Panc1 (cell line): ENCODE measurements around the gene SLC23A3. TPM values are rescaled to one million over a fixed set of nuclear protein-coding genes. Genes with fewer than 3 reads are reported as not detected.

Experiments used
- ATAC-seq: fragments of 200-7000 bp; cut with Tn5 transposase; 2 replicates; pipeline ENCODE4 v1.9.1; 2020; ENCODE audit warnings: mild to moderate bottlenecking, moderate library complexity
- BruUV-seq: library from RNA; stranded (reverse); fragments of 400-500 nt; replicated peaks from 2 replicates; lab custom pipeline; 2021; lab: Mats Ljungman, UMichigan
- CTCF ChIA-PET: fragments of 300-600 bp; sonication (Branson Sonifier 250); formaldehyde crosslinking; loops from one replicate; lab custom pipeline; 2022; ENCODE audit warnings: antibody characterized with exemption; lab: Charles Lee
- POLR2A ChIA-PET: fragments of 300-600 bp; sonication (Branson Sonifier 250); formaldehyde crosslinking; loops from one replicate; lab custom pipeline; 2022; ENCODE audit warnings: antibody characterized with exemption; lab: Charles Lee
- DNase-seq: peaks from one replicate; pipeline ENCODE4 v3.0.0-alpha.2; 2010; ENCODE audit warnings: low read depth, low spot score
- H3K27ac ChIP-seq: 2 replicates; pipeline ENCODE4 v1.5.1; 2011; ENCODE audit warnings: mild to moderate bottlenecking, low read length, inconsistent platforms
- H3K27me3 ChIP-seq: fragments of 200-500 bp; sonication (Bioruptor generic); 2 replicates; pipeline ENCODE4 v1.6.0; 2014; ENCODE audit warnings: low read length, inconsistent platforms; ENCODE audit not compliant: control insufficient read depth, insufficient read depth
- H3K36me3 ChIP-seq: fragments of 200-500 bp; sonication (Bioruptor generic); 2 replicates; pipeline ENCODE4 v1.5.1; 2014; ENCODE audit warnings: inconsistent platforms, mild to moderate bottlenecking, low read length, moderate library complexity; ENCODE audit not compliant: control insufficient read depth, insufficient read depth
- H3K4me1 ChIP-seq: 2 replicates; pipeline ENCODE4 v1.5.1; 2011; ENCODE audit warnings: inconsistent platforms, mild to moderate bottlenecking, low read length, moderate library complexity; ENCODE audit not compliant: control insufficient read depth, insufficient read depth
- H3K4me3 ChIP-seq, 2 experiments: 2 replicates each; pipeline ENCODE4 v1.5.1; 2011 to 2012; ENCODE audit warnings: low read depth in 2 of 2, low read length in 2 of 2, mild to moderate bottlenecking in 2 of 2, inconsistent platforms in 1 of 2, moderate library complexity in 1 of 2
- H3K9me3 ChIP-seq: fragments of 200-500 bp; sonication (Bioruptor generic); 2 replicates; pipeline ENCODE4 v1.5.1; 2014; ENCODE audit warnings: low read depth, mild to moderate bottlenecking, inconsistent platforms, low read length, moderate library complexity; ENCODE audit not compliant: control insufficient read depth, insufficient read depth
- POLR2AphosphoS5 ChIP-seq: IDR thresholded peaks from 2 replicates; pipeline ENCODE4 v1.6.1; 2012; ENCODE audit warnings: mild to moderate bottlenecking, low read depth, low read length, moderate library complexity
- SIN3A ChIP-seq: IDR thresholded peaks from 2 replicates; pipeline ENCODE4 v1.6.1; 2012; ENCODE audit warnings: low read depth, mild to moderate bottlenecking, low read length, moderate library complexity, borderline replicate concordance; ENCODE audit not compliant: insufficient read depth
- TCF7L2 ChIP-seq: IDR thresholded peaks from 2 replicates; pipeline ENCODE4 v1.6.1; 2011; ENCODE audit warnings: mild to moderate bottlenecking, low read depth, low read length, inconsistent platforms
- in situ Hi-C: cut with HindIII; loops from 2 replicates; pipeline ENCODE4 v1.10.0; 2016; ENCODE audit warnings: low sequenced_read_pairs, low pct_unique_long_range_greater_than_20kb
- intact Hi-C: fragments of 100-400 bp; cut with micrococcal nuclease; formaldehyde crosslinking; loops from one replicate; pipeline ENCODE4 v1.10.0; 2022; ENCODE audit not compliant: unreplicated experiment
- total RNA-seq: library from RNA; stranded (reverse); gene quantifications from one replicate; pipeline ENCODE4 v1.2.1, GENCODE V29; 2021; ENCODE audit not compliant: unreplicated experiment
- TF ChIP-seq, protein P1 (sequence below): fragments of 450-650 bp; IDR thresholded peaks from 2 replicates; pipeline ENCODE4 v1.5.1; 2017; ENCODE audit warnings: mild to moderate bottlenecking
- TF ChIP-seq, protein P2 (sequence below), 2 experiments: IDR thresholded peaks; 2 replicates each; pipeline ENCODE4 v1.6.1; 2011 to 2012; ENCODE audit warnings: low read depth in 2 of 2, control low read depth in 1 of 2, low read length in 1 of 2, mild to moderate bottlenecking in 1 of 2, moderate library complexity in 1 of 2; ENCODE audit not compliant: insufficient read depth in 1 of 2

The SLC23A3 gene
- total RNA-seq, 1 experiment from 2014 or later, result 3.3 TPM

- ATAC-seq (peak; percentile 45; the same call in 1 of the 2 replicates), DNase-seq (no peak)
- peaks cover 5% of the 10 kb centered on the region for H3K4me1 ChIP-seq
- no TSS peak for BruUV-seq
- H3K27me3 ChIP-seq, result no peaks in the 10 kb centered on the region
- TF ChIP-seq, protein P1, sequence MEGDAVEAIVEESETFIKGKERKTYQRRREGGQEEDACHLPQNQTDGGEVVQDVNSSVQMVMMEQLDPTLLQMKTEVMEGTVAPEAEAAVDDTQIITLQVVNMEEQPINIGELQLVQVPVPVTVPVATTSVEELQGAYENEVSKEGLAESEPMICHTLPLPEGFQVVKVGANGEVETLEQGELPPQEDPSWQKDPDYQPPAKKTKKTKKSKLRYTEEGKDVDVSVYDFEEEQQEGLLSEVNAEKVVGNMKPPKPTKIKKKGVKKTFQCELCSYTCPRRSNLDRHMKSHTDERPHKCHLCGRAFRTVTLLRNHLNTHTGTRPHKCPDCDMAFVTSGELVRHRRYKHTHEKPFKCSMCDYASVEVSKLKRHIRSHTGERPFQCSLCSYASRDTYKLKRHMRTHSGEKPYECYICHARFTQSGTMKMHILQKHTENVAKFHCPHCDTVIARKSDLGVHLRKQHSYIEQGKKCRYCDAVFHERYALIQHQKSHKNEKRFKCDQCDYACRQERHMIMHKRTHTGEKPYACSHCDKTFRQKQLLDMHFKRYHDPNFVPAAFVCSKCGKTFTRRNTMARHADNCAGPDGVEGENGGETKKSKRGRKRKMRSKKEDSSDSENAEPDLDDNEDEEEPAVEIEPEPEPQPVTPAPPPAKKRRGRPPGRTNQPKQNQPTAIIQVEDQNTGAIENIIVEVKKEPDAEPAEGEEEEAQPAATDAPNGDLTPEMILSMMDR, result no peak
- POLR2A ChIA-PET, result interaction anchor here (0.6 kb wide), 1 partner anchor 292 kb away, joined by 14 read pairs; no protein-coding TSS in a partner anchor
- CTCF ChIA-PET, result no interaction called here
- intact Hi-C loops (no loop called here), in situ Hi-C loops (no loop called here)
- H3K9me3 ChIP-seq, result no peaks in the 10 kb centered on the region
- H3K4me3 ChIP-seq, result no peak overlapping the region
- no peak overlapping the region for H3K27ac ChIP-seq
- H3K36me3 ChIP-seq, result no peaks in the 10 kb centered on the region
Measured at GRCh38 chr2:219125225-219125885, 44.5 kb downstream of the SLC23A3 start.

DNA sequence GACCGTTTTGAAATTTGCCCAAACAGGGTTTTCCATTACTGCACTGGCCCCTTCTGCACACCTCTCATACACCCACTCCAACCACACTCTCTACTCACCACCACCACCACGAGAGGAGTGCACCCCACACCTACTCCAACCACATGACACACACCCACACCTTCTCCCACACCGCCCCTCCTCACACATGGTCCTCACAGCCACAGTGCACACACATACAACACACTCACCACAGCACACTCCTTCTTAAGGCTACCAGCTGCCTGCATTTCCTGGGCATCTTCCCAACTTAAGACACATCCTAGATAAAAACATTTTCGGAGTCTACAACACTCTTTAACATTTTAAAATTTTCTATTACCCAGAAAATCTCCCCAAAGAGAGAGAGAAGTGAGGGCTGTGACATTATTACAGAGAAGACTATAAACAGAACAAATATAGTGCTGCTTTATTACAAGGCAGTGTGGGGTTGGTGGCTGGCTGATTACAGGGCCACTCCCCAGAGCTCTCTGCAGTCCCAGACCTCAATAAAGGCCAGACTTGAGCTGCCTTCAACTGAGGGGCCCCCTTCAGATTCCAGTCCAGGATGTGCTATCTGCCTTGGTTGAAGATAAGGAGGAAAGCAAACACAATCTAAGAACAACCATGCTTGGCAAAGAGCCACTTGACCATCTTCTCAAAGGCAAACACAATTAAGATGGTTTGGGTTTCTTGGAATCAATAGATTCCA, 45.3 kb downstream of the SLC23A3 start:
- H3K27me3 ChIP-seq, result no peaks in the 10 kb centered on the region
- H3K27ac ChIP-seq, result no peak overlapping the region
- CTCF ChIA-PET, result interaction anchor here (0.5 to 0.6 kb wide), 2 partner anchors 23 to 145 kb away, joined by 4 to 9 read pairs; no protein-coding TSS in a partner anchor
- POLR2A ChIA-PET, result no interaction called here
- no peaks in the 10 kb centered on the region for H3K9me3 ChIP-seq
- intact Hi-C loops (no loop called here), in situ Hi-C loops (no loop called here)
- no peaks in the 10 kb centered on the region for H3K36me3 ChIP-seq
- no peak overlapping the region for H3K4me3 ChIP-seq
- ATAC-seq (no peak), DNase-seq (no peak)
- no peak for TF ChIP-seq TCF7L2
- TF ChIP-seq POLR2AphosphoS5, result no peak
- TF ChIP-seq SIN3A, result no peak
- TF ChIP-seq, protein P2, sequence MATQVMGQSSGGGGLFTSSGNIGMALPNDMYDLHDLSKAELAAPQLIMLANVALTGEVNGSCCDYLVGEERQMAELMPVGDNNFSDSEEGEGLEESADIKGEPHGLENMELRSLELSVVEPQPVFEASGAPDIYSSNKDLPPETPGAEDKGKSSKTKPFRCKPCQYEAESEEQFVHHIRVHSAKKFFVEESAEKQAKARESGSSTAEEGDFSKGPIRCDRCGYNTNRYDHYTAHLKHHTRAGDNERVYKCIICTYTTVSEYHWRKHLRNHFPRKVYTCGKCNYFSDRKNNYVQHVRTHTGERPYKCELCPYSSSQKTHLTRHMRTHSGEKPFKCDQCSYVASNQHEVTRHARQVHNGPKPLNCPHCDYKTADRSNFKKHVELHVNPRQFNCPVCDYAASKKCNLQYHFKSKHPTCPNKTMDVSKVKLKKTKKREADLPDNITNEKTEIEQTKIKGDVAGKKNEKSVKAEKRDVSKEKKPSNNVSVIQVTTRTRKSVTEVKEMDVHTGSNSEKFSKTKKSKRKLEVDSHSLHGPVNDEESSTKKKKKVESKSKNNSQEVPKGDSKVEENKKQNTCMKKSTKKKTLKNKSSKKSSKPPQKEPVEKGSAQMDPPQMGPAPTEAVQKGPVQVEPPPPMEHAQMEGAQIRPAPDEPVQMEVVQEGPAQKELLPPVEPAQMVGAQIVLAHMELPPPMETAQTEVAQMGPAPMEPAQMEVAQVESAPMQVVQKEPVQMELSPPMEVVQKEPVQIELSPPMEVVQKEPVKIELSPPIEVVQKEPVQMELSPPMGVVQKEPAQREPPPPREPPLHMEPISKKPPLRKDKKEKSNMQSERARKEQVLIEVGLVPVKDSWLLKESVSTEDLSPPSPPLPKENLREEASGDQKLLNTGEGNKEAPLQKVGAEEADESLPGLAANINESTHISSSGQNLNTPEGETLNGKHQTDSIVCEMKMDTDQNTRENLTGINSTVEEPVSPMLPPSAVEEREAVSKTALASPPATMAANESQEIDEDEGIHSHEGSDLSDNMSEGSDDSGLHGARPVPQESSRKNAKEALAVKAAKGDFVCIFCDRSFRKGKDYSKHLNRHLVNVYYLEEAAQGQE (IDR thresholded peaks at IDR 0.05; ENCODE audit: insufficient read depth in 1 of 2, low read depth in 2 of 2, low read length in 1 of 2), result no peak
- TF ChIP-seq, protein P1, result no peak
- no TSS peak for BruUV-seq
- peaks cover 5% of the 10 kb centered on the region for H3K4me1 ChIP-seq
